Stromal cell of bone marrow (primary cell): ENCODE measurements around the gene FSHR.

Experiments
- DNase-seq: peaks from one replicate; pipeline ENCODE4 v3.0.0-alpha.2; 2012; ENCODE audit warnings: low read depth

Gene FSHR

GRCh38 chr2:48954311-48954710, 200.0 kb downstream of the FSHR start:
- no peak for DNase-seq

GRCh38 chr2:48952614-48953013, 201.7 kb downstream of the FSHR start:
- no peak for DNase-seq

- no peak for DNase-seq
These were observed 202.2 kb downstream of the FSHR start for GRCh38 chr2:48952143-48952542.

GRCh38 chr2:48948400-48949125, 205.8 kb downstream of the FSHR start:
- DNase-seq = no peak

- peak; percentile 21 for DNase-seq
These were observed 207.8 kb downstream of the FSHR start for GRCh38 chr2:48946449-48947048.

- peak; percentile 24 for DNase-seq
These were observed 209.4 kb downstream of the FSHR start for GRCh38 chr2:48944956-48945355.

- peak; percentile 19 for DNase-seq
These were observed 210.9 kb downstream of the FSHR start for GRCh38 chr2:48943436-48943835.

GRCh38 chr2:48941908-48942307, 212.4 kb downstream of the FSHR start:
- no peak for DNase-seq

- no peak for DNase-seq
These were observed 212.9 kb downstream of the FSHR start for GRCh38 chr2:48941456-48941855.

GRCh38 chr2:48940606-48941005, 213.7 kb downstream of the FSHR start:
- no peak for DNase-seq

GRCh38 chr2:48939232-48939631, 215.1 kb downstream of the FSHR start:
- DNase-seq = no peak

- DNase-seq = no peak
These were observed 216.1 kb downstream of the FSHR start for GRCh38 chr2:48938231-48938630.

GRCh38 chr2:48934807-48935206, 219.5 kb downstream of the FSHR start:
- DNase-seq = peak; percentile 17

GRCh38 chr2:48933828-48934497, 220.4 kb downstream of the FSHR start:
- no peak for DNase-seq

GRCh38 chr2:48932667-48933066, 221.6 kb downstream of the FSHR start:
- no peak for DNase-seq

GRCh38 chr2:48929571-48930301, 224.6 kb downstream of the FSHR start:
- no peak for DNase-seq

- no peak for DNase-seq
These were observed 227.0 kb downstream of the FSHR start for GRCh38 chr2:48927355-48927754.

- DNase-seq = no peak
These were observed 238.4 kb downstream of the FSHR start for GRCh38 chr2:48915884-48916283.

- no peak for DNase-seq
These were observed 239.1 kb downstream of the FSHR start for GRCh38 chr2:48915227-48915626.

- DNase-seq = no peak
These were observed 239.7 kb downstream of the FSHR start for GRCh38 chr2:48914477-48915089.
